Liver (tissue), 9 donors: Measurements from ENCODE around the gene CRP. TPM values are rescaled to one million over a fixed set of nuclear protein-coding genes. Genes with fewer than 3 reads are reported as not detected.

Experiments used
- DNase-seq: peaks from one replicate; pipeline ENCODE4 v3.0.0-alpha.2; 2017; ENCODE audit warnings: low spot score
- H3K27ac ChIP-seq, 2 donors: one replicate each; pipeline ENCODE4 v1.7.0; 2013; ENCODE audit warnings: inconsistent platforms in 2 of 2, low read length in 2 of 2, control low read depth in 1 of 2, low read depth in 1 of 2, mild to moderate bottlenecking in 1 of 2
- H3K27me3 ChIP-seq, 4 donors: one replicate each; pipeline versions ENCODE4 v1.6.1 to v1.7.0; 2013; ENCODE audit warnings: low read length in 3 of 4, inconsistent platforms in 1 of 4, mild to moderate bottlenecking in 1 of 4, moderate library complexity in 1 of 4; ENCODE audit not compliant: control insufficient read depth in 4 of 4, insufficient read depth in 4 of 4
- H3K36me3 ChIP-seq, 4 donors: one replicate each; pipeline versions ENCODE4 v1.6.1 to v1.7.0; 2013; ENCODE audit warnings: low read length in 3 of 4, mild to moderate bottlenecking in 3 of 4, low read depth in 1 of 4, moderate library complexity in 1 of 4; ENCODE audit not compliant: control insufficient read depth in 4 of 4, insufficient read depth in 3 of 4
- H3K4me1 ChIP-seq, 4 donors: one replicate each; pipeline versions ENCODE4 v1.6.1 to v1.7.0; 2013; ENCODE audit warnings: low read length in 3 of 4, mild to moderate bottlenecking in 3 of 4, moderate library complexity in 1 of 4; ENCODE audit not compliant: control insufficient read depth in 4 of 4, insufficient read depth in 4 of 4
- H3K4me3 ChIP-seq, 3 donors: one replicate each; pipeline versions ENCODE4 v1.6.1 to v1.7.0; 2013; ENCODE audit warnings: low read length in 3 of 3, control low read depth in 1 of 3, low read depth in 1 of 3, mild to moderate bottlenecking in 1 of 3
- H3K9ac ChIP-seq, 2 donors: one replicate each; pipeline ENCODE4 v1.7.0; 2013; ENCODE audit warnings: low read length in 2 of 2, mild to moderate bottlenecking in 2 of 2, moderate library complexity in 2 of 2, control low read depth in 1 of 2, low read depth in 1 of 2
- H3K9me3 ChIP-seq, 4 donors: one replicate each; pipeline versions ENCODE4 v1.6.1 to v1.7.0; 2013; ENCODE audit warnings: low read length in 3 of 4; ENCODE audit not compliant: control insufficient read depth in 4 of 4
- ATF3 ChIP-seq: IDR thresholded peaks from 2 replicates; pipeline ENCODE4 v1.6.1; 2016; ENCODE audit warnings: antibody characterized with exemption
- EGR1 ChIP-seq, 2 donors: IDR thresholded peaks; 2 replicates each; pipeline ENCODE4 v1.6.1; 2016 to 2018; ENCODE audit warnings: antibody characterized with exemption in 2 of 2, low read depth in 2 of 2
- FOXA1 ChIP-seq: IDR thresholded peaks from 2 replicates; pipeline ENCODE4 v1.6.1; 2016; ENCODE audit warnings: antibody characterized with exemption
- FOXA2 ChIP-seq: IDR thresholded peaks from 2 replicates; pipeline ENCODE4 v1.6.1; 2016; ENCODE audit warnings: antibody characterized with exemption
- GABPA ChIP-seq, 2 donors: IDR thresholded peaks in 1 of 2; conservative IDR thresholded peaks in 1 of 2; 2 replicates each; pipeline ENCODE4 v1.6.1; 2016; ENCODE audit warnings: antibody characterized with exemption in 2 of 2, mild to moderate bottlenecking in 1 of 2, moderate library complexity in 1 of 2
- HNF4A ChIP-seq, 2 donors: conservative IDR thresholded peaks; 2 replicates each; pipeline ENCODE4 v1.6.1; 2016; ENCODE audit warnings: antibody characterized with exemption in 2 of 2, mild to moderate bottlenecking in 2 of 2
- HNF4G ChIP-seq: IDR thresholded peaks from 2 replicates; pipeline ENCODE4 v1.6.1; 2016; ENCODE audit warnings: antibody characterized with exemption
- JUND ChIP-seq, 2 donors: IDR thresholded peaks; 2 replicates each; pipeline ENCODE4 v1.6.1; 2016; ENCODE audit warnings: antibody characterized with exemption in 2 of 2
- MAX ChIP-seq: IDR thresholded peaks from 2 replicates; pipeline ENCODE4 v1.6.1; 2016; ENCODE audit warnings: antibody characterized with exemption
- NR2F2 ChIP-seq: IDR thresholded peaks from 2 replicates; pipeline ENCODE4 v1.6.1; 2016; ENCODE audit warnings: antibody characterized with exemption
- RAD21 ChIP-seq, 2 donors: IDR thresholded peaks; 2 replicates each; pipeline ENCODE4 v1.6.1; 2016; ENCODE audit warnings: antibody characterized with exemption in 2 of 2, mild to moderate bottlenecking in 2 of 2
- RXRA ChIP-seq, 2 donors: IDR thresholded peaks; 2 replicates each; pipeline ENCODE4 v1.6.1; 2017 to 2018; ENCODE audit warnings: antibody characterized with exemption in 2 of 2, mild to moderate bottlenecking in 1 of 2
- SP1 ChIP-seq: IDR thresholded peaks from 2 replicates; pipeline ENCODE4 v1.6.1; 2018; ENCODE audit warnings: antibody characterized with exemption, mild to moderate bottlenecking
- TAF1 ChIP-seq: conservative IDR thresholded peaks from 2 replicates; pipeline ENCODE4 v1.6.1; 2016; ENCODE audit warnings: antibody characterized with exemption, mild to moderate bottlenecking
- YY1 ChIP-seq: IDR thresholded peaks from 2 replicates; pipeline ENCODE4 v1.6.1; 2016; ENCODE audit warnings: antibody characterized with exemption, mild to moderate bottlenecking
- WGBS: extraction: QIAGEN DNeasy Blood & Tissue Kit; methylation state at CpG from one replicate; pipeline ENCODE4 v1.1.7; 2013; 5-methylcytosine and 5-hydroxymethylcytosine counted together
- polyA plus RNA-seq, 2 donors: library from polyadenylated mRNA; stranded (reverse) in 1 of 2; unstranded in 1 of 2; fragments of 200-250 nt in 1 of 2; fragments of >200 nt in 1 of 2; fragmentation: Nextera tagmentation in 1 of 2; extraction: Ambion mirVana in 1 of 2; gene quantifications; one replicate each; pipeline versions ENCODE4 v1.2.1 to v1.2.3, GENCODE V29; 2013 to 2015
- total RNA-seq, 2 donors: library from RNA; depleted of rRNA; stranded (reverse); fragments of >200 nt; gene quantifications; one replicate each; pipeline ENCODE4 v1.2.3, GENCODE V29; 2014
- TF ChIP-seq, protein P1 (sequence below): IDR thresholded peaks from 2 replicates; pipeline ENCODE4 v1.6.1; 2016; ENCODE audit warnings: antibody characterized with exemption
- TF ChIP-seq, protein P2 (sequence below): IDR thresholded peaks from 2 replicates; pipeline ENCODE4 v1.6.1; 2016; ENCODE audit warnings: antibody characterized with exemption, mild to moderate bottlenecking
- TF ChIP-seq, protein P3 (sequence below): fragments of 150-350 bp; IDR thresholded peaks from 2 replicates; pipeline ENCODE4 v1.5.1; 2017; ENCODE audit warnings: improper control_type of control experiment, low read depth, low read length; ENCODE audit not compliant: missing input control
- donor health status: healthy.
- donor health status: healthy.
- donor health status: healthy.
- donor health status: healthy.
- donor health status: healthy.

CRP gene, protein sequence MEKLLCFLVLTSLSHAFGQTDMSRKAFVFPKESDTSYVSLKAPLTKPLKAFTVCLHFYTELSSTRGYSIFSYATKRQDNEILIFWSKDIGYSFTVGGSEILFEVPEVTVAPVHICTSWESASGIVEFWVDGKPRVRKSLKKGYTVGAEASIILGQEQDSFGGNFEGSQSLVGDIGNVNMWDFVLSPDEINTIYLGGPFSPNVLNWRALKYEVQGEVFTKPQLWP
- total RNA-seq (1,000 to 10,000 TPM in 1 of 2 donors, 100 to 1,000 TPM in 1; 103 to 4,637 TPM), polyA plus RNA-seq (over 10,000 TPM in 1 of 2 donors, 1,000 to 10,000 TPM in 1; 4,292 to 13,117 TPM)

DNA sequence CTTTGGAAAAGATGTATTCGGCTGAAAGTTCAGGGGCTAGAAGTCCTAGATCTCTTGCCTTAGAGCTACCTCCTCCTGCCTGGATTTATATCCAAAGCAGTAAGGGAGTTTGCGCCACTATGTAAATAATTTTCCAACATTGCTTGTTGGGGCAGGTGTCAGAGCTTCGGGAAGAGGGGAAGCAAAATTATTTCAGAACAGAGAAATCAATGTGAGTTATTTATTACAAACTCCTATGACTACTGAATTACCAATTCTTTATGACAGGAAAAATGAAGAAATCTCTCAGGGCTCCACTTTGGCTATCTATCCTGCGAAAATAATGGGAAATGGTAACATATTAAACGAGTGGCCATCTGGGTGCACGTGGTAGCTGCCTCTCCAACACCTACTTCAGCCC, at the start of gene CRP:
CRP (minus strand) TSS at position 61 of the 400 bp plus-strand sequence. CDS start 104 bp downstream, outside the sequence.
- peak within 1 kb of the TSS; percentile 63 to 79 for H3K27ac ChIP-seq
- 40% methylated on average over 6 of the region's 6 CpGs for WGBS
- peak within 1 kb of the TSS in 1 of 2 donors; percentile 37 for H3K9ac ChIP-seq
- H3K36me3 ChIP-seq: no peaks in the 10 kb centered on the region
- no peaks in the 10 kb centered on the region for H3K27me3 ChIP-seq
- TF ChIP-seq JUND (IDR thresholded peaks at IDR 0.05): peak in 1 of 2 donors; percentile 67
- TF ChIP-seq, protein P1, sequence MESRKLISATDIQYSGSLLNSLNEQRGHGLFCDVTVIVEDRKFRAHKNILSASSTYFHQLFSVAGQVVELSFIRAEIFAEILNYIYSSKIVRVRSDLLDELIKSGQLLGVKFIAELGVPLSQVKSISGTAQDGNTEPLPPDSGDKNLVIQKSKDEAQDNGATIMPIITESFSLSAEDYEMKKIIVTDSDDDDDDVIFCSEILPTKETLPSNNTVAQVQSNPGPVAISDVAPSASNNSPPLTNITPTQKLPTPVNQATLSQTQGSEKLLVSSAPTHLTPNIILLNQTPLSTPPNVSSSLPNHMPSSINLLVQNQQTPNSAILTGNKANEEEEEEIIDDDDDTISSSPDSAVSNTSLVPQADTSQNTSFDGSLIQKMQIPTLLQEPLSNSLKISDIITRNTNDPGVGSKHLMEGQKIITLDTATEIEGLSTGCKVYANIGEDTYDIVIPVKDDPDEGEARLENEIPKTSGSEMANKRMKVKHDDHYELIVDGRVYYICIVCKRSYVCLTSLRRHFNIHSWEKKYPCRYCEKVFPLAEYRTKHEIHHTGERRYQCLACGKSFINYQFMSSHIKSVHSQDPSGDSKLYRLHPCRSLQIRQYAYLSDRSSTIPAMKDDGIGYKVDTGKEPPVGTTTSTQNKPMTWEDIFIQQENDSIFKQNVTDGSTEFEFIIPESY: peak; percentile 60
- no peak for TF ChIP-seq ATF3
- TF ChIP-seq HNF4A (conservative IDR thresholded peaks at IDR 0.05): peak; percentile 30 to 59
- TF ChIP-seq RXRA (IDR thresholded peaks at IDR 0.05): peak; percentile 52 to 84
- peak; percentile 28 for TF ChIP-seq TAF1
- TF ChIP-seq YY1: no peak
- TF ChIP-seq FOXA1: peak; percentile 41
- peak in 1 of 2 donors; percentile 53 for TF ChIP-seq EGR1 (IDR thresholded peaks at IDR 0.05; ENCODE audit: low read depth in 2 of 2)
- TF ChIP-seq SP1: peak; percentile 55
- TF ChIP-seq, protein P2, sequence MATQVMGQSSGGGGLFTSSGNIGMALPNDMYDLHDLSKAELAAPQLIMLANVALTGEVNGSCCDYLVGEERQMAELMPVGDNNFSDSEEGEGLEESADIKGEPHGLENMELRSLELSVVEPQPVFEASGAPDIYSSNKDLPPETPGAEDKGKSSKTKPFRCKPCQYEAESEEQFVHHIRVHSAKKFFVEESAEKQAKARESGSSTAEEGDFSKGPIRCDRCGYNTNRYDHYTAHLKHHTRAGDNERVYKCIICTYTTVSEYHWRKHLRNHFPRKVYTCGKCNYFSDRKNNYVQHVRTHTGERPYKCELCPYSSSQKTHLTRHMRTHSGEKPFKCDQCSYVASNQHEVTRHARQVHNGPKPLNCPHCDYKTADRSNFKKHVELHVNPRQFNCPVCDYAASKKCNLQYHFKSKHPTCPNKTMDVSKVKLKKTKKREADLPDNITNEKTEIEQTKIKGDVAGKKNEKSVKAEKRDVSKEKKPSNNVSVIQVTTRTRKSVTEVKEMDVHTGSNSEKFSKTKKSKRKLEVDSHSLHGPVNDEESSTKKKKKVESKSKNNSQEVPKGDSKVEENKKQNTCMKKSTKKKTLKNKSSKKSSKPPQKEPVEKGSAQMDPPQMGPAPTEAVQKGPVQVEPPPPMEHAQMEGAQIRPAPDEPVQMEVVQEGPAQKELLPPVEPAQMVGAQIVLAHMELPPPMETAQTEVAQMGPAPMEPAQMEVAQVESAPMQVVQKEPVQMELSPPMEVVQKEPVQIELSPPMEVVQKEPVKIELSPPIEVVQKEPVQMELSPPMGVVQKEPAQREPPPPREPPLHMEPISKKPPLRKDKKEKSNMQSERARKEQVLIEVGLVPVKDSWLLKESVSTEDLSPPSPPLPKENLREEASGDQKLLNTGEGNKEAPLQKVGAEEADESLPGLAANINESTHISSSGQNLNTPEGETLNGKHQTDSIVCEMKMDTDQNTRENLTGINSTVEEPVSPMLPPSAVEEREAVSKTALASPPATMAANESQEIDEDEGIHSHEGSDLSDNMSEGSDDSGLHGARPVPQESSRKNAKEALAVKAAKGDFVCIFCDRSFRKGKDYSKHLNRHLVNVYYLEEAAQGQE: peak; percentile 49
- TF ChIP-seq MAX: peak; percentile 86
- TF ChIP-seq HNF4G: no peak
- TF ChIP-seq FOXA2: peak; percentile 20
- TF ChIP-seq GABPA (IDR thresholded peaks at IDR 0.05 in 1 of 2, conservative IDR thresholded peaks at IDR 0.05 in 1 of 2): no peak
- TF ChIP-seq, protein P3, sequence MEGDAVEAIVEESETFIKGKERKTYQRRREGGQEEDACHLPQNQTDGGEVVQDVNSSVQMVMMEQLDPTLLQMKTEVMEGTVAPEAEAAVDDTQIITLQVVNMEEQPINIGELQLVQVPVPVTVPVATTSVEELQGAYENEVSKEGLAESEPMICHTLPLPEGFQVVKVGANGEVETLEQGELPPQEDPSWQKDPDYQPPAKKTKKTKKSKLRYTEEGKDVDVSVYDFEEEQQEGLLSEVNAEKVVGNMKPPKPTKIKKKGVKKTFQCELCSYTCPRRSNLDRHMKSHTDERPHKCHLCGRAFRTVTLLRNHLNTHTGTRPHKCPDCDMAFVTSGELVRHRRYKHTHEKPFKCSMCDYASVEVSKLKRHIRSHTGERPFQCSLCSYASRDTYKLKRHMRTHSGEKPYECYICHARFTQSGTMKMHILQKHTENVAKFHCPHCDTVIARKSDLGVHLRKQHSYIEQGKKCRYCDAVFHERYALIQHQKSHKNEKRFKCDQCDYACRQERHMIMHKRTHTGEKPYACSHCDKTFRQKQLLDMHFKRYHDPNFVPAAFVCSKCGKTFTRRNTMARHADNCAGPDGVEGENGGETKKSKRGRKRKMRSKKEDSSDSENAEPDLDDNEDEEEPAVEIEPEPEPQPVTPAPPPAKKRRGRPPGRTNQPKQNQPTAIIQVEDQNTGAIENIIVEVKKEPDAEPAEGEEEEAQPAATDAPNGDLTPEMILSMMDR: no peak
- TF ChIP-seq RAD21 (IDR thresholded peaks at IDR 0.05): peak in 1 of 2 donors; percentile 34
- no peak for TF ChIP-seq NR2F2
- H3K9me3 ChIP-seq: peaks cover 0 to 6% (median 2%) of the 10 kb centered on the region in 4 donors
- DNase-seq: no peak
- peak within 1 kb of the TSS; percentile 47 to 78 (median 66) for H3K4me3 ChIP-seq
- peaks cover 0 to 10% (median 0%) of the 10 kb centered on the region in 4 donors for H3K4me1 ChIP-seq
